GM12878 (cell line): ENCODE results near the gene ERP44. TPM values are rescaled to one million over a fixed set of nuclear protein-coding genes. Genes with fewer than 3 reads are reported as not detected.

ENCODE experiments used
- BCL11A ChIP-seq: IDR thresholded peaks from 2 replicates; pipeline ENCODE4 v1.6.1; 2011; ENCODE audit warnings: low read depth, low read length
- CHD1 ChIP-seq: IDR thresholded peaks from 2 replicates; pipeline ENCODE4 v1.6.1; 2012; ENCODE audit warnings: low read depth, low read length, improper control_type of control experiment
- CHD4 ChIP-seq: fragments of 200-600 bp; sonication (generic); IDR thresholded peaks from 2 replicates; pipeline ENCODE4 v1.6.1; 2016; ENCODE audit warnings: mild to moderate bottlenecking
- FOS ChIP-seq: IDR thresholded peaks from 3 replicates; pipeline ENCODE4 v1.6.1; 2011; ENCODE audit warnings: borderline replicate concordance; ENCODE audit not compliant: insufficient read length; ENCODE audit errors: extremely low read depth
- MYB ChIP-seq: fragments of 150-350 bp; IDR thresholded peaks from 2 replicates; pipeline ENCODE4 v1.6.1; 2014; ENCODE audit warnings: mild to moderate bottlenecking, low read depth, low read length, borderline replicate concordance
- NFYB ChIP-seq: IDR thresholded peaks from 2 replicates; pipeline ENCODE4 v1.6.1; 2011; ENCODE audit warnings: low read depth, mild to moderate bottlenecking, low read length, improper control_type of control experiment, moderate library complexity; ENCODE audit not compliant: insufficient read depth
- PAX5 ChIP-seq: IDR thresholded peaks from 2 replicates; pipeline ENCODE4 v1.6.1; 2011; ENCODE audit warnings: low read depth, low read length, borderline replicate concordance
- PAX8 ChIP-seq: fragments of 450-650 bp; IDR thresholded peaks from 2 replicates; pipeline ENCODE4 v1.6.1; 2017; ENCODE audit warnings: mild to moderate bottlenecking, moderate library complexity
- POLR2AphosphoS5 ChIP-seq: IDR thresholded peaks from 2 replicates; pipeline ENCODE4 v1.6.1; 2011; ENCODE audit warnings: mild to moderate bottlenecking, low read length, inconsistent platforms
- POU2F2 ChIP-seq: IDR thresholded peaks from 3 replicates; pipeline ENCODE4 v1.6.1; 2011; ENCODE audit warnings: low read depth, mild to moderate bottlenecking, low read length, borderline replicate concordance
- RAD51 ChIP-seq: fragments of 450-650 bp; IDR thresholded peaks from 2 replicates; pipeline ENCODE4 v1.6.1; 2016; ENCODE audit warnings: moderate library complexity, mild to moderate bottlenecking, inconsistent platforms
- SRF ChIP-seq, 2 experiments: IDR thresholded peaks; 2 replicates each; pipeline ENCODE4 v1.6.1; 2011; ENCODE audit warnings: low read depth in 2 of 2, low read length in 2 of 2, mild to moderate bottlenecking in 1 of 2, moderate library complexity in 1 of 2
- SUPT20H ChIP-seq: IDR thresholded peaks from 2 replicates; pipeline ENCODE4 v1.6.1; 2011; ENCODE audit warnings: low read depth, mild to moderate bottlenecking, low read length, moderate library complexity, borderline replicate concordance; ENCODE audit not compliant: control insufficient read depth
- TCF7 ChIP-seq: IDR thresholded peaks from 2 replicates; pipeline ENCODE4 v1.6.1; 2014; ENCODE audit warnings: antibody characterized with exemption, borderline replicate concordance
- WRNIP1 ChIP-seq: IDR thresholded peaks from 2 replicates; pipeline ENCODE4 v1.6.1; 2011; ENCODE audit warnings: low read depth, low read length, improper control_type of control experiment, borderline replicate concordance
- YY1 ChIP-seq: IDR thresholded peaks from 2 replicates; pipeline ENCODE4 v1.6.1; 2011; ENCODE audit warnings: low read depth, mild to moderate bottlenecking, low read length
- ZBED1 ChIP-seq: IDR thresholded peaks from 2 replicates; pipeline ENCODE4 v1.6.1; 2016; ENCODE audit warnings: borderline replicate concordance
- ZNF274 ChIP-seq: IDR thresholded peaks from one replicate; pipeline ENCODE4 v1.8.0; 2011; ENCODE audit not compliant: insufficient read length, insufficient read depth
- polyA plus RNA-seq, 11 experiments: library from polyadenylated mRNA; depleted of rRNA in 4 of 11; unstranded in 6 of 11; stranded (reverse) in 5 of 11; fragments of >200 nt; fragmentation: Nextera tagmentation in 4 of 11; fragmentation: Illumina TruSeq in 1 of 11; extraction: Ambion mirVana in 4 of 11; extraction: Trizol in 1 of 11; gene quantifications; 1 replicate in 1 of 11; 2 replicates in 10 of 11; pipeline versions ENCODE4 v1.2.1 to v1.2.3, GENCODE V29; 2011 to 2016; ENCODE audit warnings: inconsistent platforms in 2 of 11, missing spikeins in 2 of 11, low read depth in 1 of 11
- total RNA-seq, 4 experiments: library from RNA; depleted of rRNA in 3 of 4; stranded (reverse); fragments of >200 nt in 3 of 4; fragmentation: Illumina TruSeq in 1 of 4; extraction: Trizol in 1 of 4; gene quantifications; 2 replicates each; pipeline versions ENCODE4 v1.2.1 to v1.2.3, GENCODE V29; 2013 to 2021
- TF ChIP-seq, protein P1 (sequence below): IDR thresholded peaks from 2 replicates; pipeline ENCODE4 v1.6.1; 2012; ENCODE audit warnings: improper control_type of control experiment, low read depth, low read length; ENCODE audit not compliant: insufficient replicate concordance
- TF ChIP-seq, protein P2 (sequence below): fragments of 450-650 bp; IDR thresholded peaks from 2 replicates; pipeline ENCODE4 v1.6.1; 2018; ENCODE audit warnings: borderline replicate concordance, mild to moderate bottlenecking; ENCODE audit not compliant: partially characterized antibody
- TF ChIP-seq, protein P3 (sequence below): fragments of 450-650 bp; IDR thresholded peaks from 2 replicates; pipeline ENCODE4 v1.6.1; 2016; ENCODE audit warnings: mild to moderate bottlenecking
- TF ChIP-seq, protein P4 (sequence below): IDR thresholded peaks from 2 replicates; pipeline ENCODE4 v1.6.1; 2012; ENCODE audit warnings: low read length, inconsistent platforms

The ERP44 gene
- total and polyA plus RNA-seq, 10 of the 15 experiments (the other 5 are each of a cell fraction or from before 2014, with no cell fraction given) = 11.5 to 52.4 (median 20.2) TPM

DNA sequence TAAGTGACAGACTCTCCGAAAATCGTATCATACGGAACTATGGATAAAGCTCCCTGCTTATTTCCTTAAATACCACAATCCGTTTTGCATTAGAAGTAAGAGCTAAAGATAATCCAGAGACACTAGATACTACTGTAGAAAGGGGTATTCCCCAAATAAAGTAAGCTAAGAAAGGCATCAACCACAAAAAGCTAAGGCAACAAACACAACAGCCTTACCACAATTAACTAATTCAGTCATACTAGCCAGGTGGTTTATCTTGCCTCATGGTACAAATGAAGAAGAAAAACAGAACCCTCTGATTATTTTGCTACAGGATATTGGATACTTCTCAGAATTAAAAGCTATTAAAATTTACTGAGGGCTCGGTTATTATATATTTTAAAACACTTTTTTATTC, 14.1 kb downstream of the ERP44 start (continued):
- TF ChIP-seq, protein P1, sequence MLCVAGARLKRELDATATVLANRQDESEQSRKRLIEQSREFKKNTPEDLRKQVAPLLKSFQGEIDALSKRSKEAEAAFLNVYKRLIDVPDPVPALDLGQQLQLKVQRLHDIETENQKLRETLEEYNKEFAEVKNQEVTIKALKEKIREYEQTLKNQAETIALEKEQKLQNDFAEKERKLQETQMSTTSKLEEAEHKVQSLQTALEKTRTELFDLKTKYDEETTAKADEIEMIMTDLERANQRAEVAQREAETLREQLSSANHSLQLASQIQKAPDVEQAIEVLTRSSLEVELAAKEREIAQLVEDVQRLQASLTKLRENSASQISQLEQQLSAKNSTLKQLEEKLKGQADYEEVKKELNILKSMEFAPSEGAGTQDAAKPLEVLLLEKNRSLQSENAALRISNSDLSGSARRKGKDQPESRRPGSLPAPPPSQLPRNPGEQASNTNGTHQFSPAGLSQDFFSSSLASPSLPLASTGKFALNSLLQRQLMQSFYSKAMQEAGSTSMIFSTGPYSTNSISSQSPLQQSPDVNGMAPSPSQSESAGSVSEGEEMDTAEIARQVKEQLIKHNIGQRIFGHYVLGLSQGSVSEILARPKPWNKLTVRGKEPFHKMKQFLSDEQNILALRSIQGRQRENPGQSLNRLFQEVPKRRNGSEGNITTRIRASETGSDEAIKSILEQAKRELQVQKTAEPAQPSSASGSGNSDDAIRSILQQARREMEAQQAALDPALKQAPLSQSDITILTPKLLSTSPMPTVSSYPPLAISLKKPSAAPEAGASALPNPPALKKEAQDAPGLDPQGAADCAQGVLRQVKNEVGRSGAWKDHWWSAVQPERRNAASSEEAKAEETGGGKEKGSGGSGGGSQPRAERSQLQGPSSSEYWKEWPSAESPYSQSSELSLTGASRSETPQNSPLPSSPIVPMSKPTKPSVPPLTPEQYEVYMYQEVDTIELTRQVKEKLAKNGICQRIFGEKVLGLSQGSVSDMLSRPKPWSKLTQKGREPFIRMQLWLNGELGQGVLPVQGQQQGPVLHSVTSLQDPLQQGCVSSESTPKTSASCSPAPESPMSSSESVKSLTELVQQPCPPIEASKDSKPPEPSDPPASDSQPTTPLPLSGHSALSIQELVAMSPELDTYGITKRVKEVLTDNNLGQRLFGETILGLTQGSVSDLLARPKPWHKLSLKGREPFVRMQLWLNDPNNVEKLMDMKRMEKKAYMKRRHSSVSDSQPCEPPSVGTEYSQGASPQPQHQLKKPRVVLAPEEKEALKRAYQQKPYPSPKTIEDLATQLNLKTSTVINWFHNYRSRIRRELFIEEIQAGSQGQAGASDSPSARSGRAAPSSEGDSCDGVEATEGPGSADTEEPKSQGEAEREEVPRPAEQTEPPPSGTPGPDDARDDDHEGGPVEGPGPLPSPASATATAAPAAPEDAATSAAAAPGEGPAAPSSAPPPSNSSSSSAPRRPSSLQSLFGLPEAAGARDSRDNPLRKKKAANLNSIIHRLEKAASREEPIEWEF = no peak
- 0 out of 2 replicates have a peak, but pooled peaks have one; percentile 46 for TF ChIP-seq RAD51
- 0 out of 2 replicates have a peak, but pooled peaks have one; percentile 37 for TF ChIP-seq PAX8
- TF ChIP-seq, protein P2, sequence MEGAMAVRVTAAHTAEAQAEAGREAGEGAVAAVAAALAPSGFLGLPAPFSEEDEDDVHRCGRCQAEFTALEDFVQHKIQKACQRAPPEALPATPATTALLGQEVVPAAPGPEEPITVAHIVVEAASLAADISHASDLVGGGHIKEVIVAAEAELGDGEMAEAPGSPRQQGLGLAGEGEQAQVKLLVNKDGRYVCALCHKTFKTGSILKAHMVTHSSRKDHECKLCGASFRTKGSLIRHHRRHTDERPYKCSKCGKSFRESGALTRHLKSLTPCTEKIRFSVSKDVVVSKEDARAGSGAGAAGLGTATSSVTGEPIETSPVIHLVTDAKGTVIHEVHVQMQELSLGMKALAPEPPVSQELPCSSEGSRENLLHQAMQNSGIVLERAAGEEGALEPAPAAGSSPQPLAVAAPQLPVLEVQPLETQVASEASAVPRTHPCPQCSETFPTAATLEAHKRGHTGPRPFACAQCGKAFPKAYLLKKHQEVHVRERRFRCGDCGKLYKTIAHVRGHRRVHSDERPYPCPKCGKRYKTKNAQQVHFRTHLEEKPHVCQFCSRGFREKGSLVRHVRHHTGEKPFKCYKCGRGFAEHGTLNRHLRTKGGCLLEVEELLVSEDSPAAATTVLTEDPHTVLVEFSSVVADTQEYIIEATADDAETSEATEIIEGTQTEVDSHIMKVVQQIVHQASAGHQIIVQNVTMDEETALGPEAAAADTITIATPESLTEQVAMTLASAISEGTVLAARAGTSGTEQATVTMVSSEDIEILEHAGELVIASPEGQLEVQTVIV = no peak
- no peak for TF ChIP-seq FOS
- TF ChIP-seq YY1 = no peak
- no peak for TF ChIP-seq POLR2AphosphoS5
- no peak for TF ChIP-seq SRF (IDR thresholded peaks at IDR 0.05; ENCODE audit: low read depth in 2 of 2, low read length in 2 of 2)
- peak; percentile 67; the same call in 1 of the 2 replicates for TF ChIP-seq TCF7
- peak; percentile 84; the same call in 2 of the 3 replicates for TF ChIP-seq POU2F2
- TF ChIP-seq, protein P3, sequence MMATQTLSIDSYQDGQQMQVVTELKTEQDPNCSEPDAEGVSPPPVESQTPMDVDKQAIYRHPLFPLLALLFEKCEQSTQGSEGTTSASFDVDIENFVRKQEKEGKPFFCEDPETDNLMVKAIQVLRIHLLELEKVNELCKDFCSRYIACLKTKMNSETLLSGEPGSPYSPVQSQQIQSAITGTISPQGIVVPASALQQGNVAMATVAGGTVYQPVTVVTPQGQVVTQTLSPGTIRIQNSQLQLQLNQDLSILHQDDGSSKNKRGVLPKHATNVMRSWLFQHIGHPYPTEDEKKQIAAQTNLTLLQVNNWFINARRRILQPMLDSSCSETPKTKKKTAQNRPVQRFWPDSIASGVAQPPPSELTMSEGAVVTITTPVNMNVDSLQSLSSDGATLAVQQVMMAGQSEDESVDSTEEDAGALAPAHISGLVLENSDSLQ = no peak
- no peak for TF ChIP-seq ZNF274
- TF ChIP-seq CHD1 = no peak
- TF ChIP-seq MYB = no peak
- no peak for TF ChIP-seq WRNIP1
- peak; percentile 94 for TF ChIP-seq BCL11A
- TF ChIP-seq ZBED1 = peak; percentile 53; the same call in 1 of the 2 replicates
- TF ChIP-seq CHD4 = no peak
- TF ChIP-seq, protein P4, sequence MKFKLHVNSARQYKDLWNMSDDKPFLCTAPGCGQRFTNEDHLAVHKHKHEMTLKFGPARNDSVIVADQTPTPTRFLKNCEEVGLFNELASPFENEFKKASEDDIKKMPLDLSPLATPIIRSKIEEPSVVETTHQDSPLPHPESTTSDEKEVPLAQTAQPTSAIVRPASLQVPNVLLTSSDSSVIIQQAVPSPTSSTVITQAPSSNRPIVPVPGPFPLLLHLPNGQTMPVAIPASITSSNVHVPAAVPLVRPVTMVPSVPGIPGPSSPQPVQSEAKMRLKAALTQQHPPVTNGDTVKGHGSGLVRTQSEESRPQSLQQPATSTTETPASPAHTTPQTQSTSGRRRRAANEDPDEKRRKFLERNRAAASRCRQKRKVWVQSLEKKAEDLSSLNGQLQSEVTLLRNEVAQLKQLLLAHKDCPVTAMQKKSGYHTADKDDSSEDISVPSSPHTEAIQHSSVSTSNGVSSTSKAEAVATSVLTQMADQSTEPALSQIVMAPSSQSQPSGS = peak; percentile 97
- peak; percentile 86 for TF ChIP-seq PAX5
- TF ChIP-seq NFYB = no peak
- TF ChIP-seq SUPT20H = no peak
